HepG2 (cell line): ENCODE measurements around the gene NOL4L. TPM values are rescaled to one million over a fixed set of nuclear protein-coding genes. Genes with fewer than 3 reads are reported as not detected.
A peak's percentile ranks its signal among the peaks of the same experiment; 100 is the strongest.

Experiments
- BCL3 ChIP-seq: sonication (generic); formaldehyde crosslinking; IDR thresholded peaks from 2 replicates; pipeline ENCODE4 v1.5.1; 2020; ENCODE audit warnings: mild to moderate bottlenecking, missing genetic modification reagents, moderate library complexity
- KDM3A ChIP-seq: IDR thresholded peaks from 2 replicates; pipeline ENCODE4 v1.6.1; 2018; ENCODE audit warnings: low read depth, missing compliant biosample characterization
- RXRA ChIP-seq: sonication (generic); formaldehyde crosslinking; IDR thresholded peaks from 2 replicates; pipeline ENCODE4 v1.5.1; 2020; ENCODE audit warnings: missing genetic modification reagents
- ZNF160 ChIP-seq: sonication (generic); formaldehyde crosslinking; IDR thresholded peaks from 2 replicates; pipeline ENCODE4 v1.8.0; 2022; ENCODE audit warnings: mild to moderate bottlenecking, inconsistent platforms, missing genetic modification reagents
- ZNF446 ChIP-seq: sonication (generic); formaldehyde crosslinking; IDR thresholded peaks from 2 replicates; pipeline ENCODE4 v1.5.0; 2020; ENCODE audit warnings: mild to moderate bottlenecking, missing genetic modification reagents
- ZNF546 ChIP-seq: sonication (generic); formaldehyde crosslinking; conservative IDR thresholded peaks from 2 replicates; pipeline ENCODE4 v1.8.1; 2023; ENCODE audit warnings: mild to moderate bottlenecking, missing genetic modification reagents
- ZNF691 ChIP-seq: sonication (generic); formaldehyde crosslinking; IDR thresholded peaks from 2 replicates; pipeline ENCODE4 v1.4.0; 2020; ENCODE audit warnings: missing genetic modification reagents, low read depth, mild to moderate bottlenecking, borderline replicate concordance
- ZNF777 ChIP-seq: sonication (generic); formaldehyde crosslinking; IDR thresholded peaks from 2 replicates; pipeline ENCODE4 v1.4.0; 2020; ENCODE audit warnings: missing genetic modification reagents
- polyA plus RNA-seq, 8 experiments: library from polyadenylated mRNA; depleted of rRNA in 3 of 8; stranded (reverse) in 7 of 8; unstranded in 1 of 8; fragments of >200 nt; fragmentation: Illumina TruSeq in 4 of 8; extraction: Trizol in 4 of 8; gene quantifications; 2 replicates each; pipeline versions ENCODE4 v1.2.1 to v1.2.3, GENCODE V29; 2011 to 2016; ENCODE audit warnings: low read depth in 4 of 8, missing spikeins in 1 of 8, mixed read lengths in 1 of 8; ENCODE audit not compliant: insufficient read depth in 1 of 8
- total RNA-seq, 5 experiments: library from RNA; depleted of rRNA; stranded (reverse); fragments of >200 nt; fragmentation: Illumina TruSeq; extraction: Trizol; gene quantifications; 2 replicates each; pipeline ENCODE4 v1.2.3, GENCODE V29; 2016; ENCODE audit warnings: low read depth in 1 of 5
- TF ChIP-seq, protein P1 (sequence below): sonication (generic); formaldehyde crosslinking; IDR thresholded peaks from 2 replicates; pipeline ENCODE4 v1.4.0; 2020; ENCODE audit warnings: mild to moderate bottlenecking, missing genetic modification reagents
- TF ChIP-seq, protein P2 (sequence below): sonication (generic); formaldehyde crosslinking; IDR thresholded peaks from 2 replicates; pipeline ENCODE4 v1.5.1; 2020; ENCODE audit warnings: missing genetic modification reagents, mild to moderate bottlenecking, borderline replicate concordance

The NOL4L gene
- total and polyA plus RNA-seq, 2 of the 13 experiments (the other 11 are each of a cell fraction or from before 2014, with no cell fraction given), result 16.6 to 35.4 TPM

- 0 out of 2 replicates have a peak, but pooled peaks have one; percentile 42 for TF ChIP-seq BCL3 (CRISPR knock-in tag)
- TF ChIP-seq RXRA (CRISPR knock-in tag), result peak; percentile 41; the same call in 1 of the 2 replicates
- no peak for TF ChIP-seq ZNF777 (CRISPR knock-in tag)
- TF ChIP-seq ZNF160 (CRISPR knock-in tag), result no peak
- TF ChIP-seq ZNF546 (CRISPR knock-in tag), result no peak
- TF ChIP-seq, protein P1, sequence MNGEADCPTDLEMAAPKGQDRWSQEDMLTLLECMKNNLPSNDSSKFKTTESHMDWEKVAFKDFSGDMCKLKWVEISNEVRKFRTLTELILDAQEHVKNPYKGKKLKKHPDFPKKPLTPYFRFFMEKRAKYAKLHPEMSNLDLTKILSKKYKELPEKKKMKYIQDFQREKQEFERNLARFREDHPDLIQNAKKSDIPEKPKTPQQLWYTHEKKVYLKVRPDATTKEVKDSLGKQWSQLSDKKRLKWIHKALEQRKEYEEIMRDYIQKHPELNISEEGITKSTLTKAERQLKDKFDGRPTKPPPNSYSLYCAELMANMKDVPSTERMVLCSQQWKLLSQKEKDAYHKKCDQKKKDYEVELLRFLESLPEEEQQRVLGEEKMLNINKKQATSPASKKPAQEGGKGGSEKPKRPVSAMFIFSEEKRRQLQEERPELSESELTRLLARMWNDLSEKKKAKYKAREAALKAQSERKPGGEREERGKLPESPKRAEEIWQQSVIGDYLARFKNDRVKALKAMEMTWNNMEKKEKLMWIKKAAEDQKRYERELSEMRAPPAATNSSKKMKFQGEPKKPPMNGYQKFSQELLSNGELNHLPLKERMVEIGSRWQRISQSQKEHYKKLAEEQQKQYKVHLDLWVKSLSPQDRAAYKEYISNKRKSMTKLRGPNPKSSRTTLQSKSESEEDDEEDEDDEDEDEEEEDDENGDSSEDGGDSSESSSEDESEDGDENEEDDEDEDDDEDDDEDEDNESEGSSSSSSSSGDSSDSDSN, result 0 out of 2 replicates have a peak, but pooled peaks have one; percentile 43
- 0 out of 2 replicates have a peak, but pooled peaks have one; percentile 30 for TF ChIP-seq ZNF446 (CRISPR knock-in tag)
- TF ChIP-seq, protein P2, sequence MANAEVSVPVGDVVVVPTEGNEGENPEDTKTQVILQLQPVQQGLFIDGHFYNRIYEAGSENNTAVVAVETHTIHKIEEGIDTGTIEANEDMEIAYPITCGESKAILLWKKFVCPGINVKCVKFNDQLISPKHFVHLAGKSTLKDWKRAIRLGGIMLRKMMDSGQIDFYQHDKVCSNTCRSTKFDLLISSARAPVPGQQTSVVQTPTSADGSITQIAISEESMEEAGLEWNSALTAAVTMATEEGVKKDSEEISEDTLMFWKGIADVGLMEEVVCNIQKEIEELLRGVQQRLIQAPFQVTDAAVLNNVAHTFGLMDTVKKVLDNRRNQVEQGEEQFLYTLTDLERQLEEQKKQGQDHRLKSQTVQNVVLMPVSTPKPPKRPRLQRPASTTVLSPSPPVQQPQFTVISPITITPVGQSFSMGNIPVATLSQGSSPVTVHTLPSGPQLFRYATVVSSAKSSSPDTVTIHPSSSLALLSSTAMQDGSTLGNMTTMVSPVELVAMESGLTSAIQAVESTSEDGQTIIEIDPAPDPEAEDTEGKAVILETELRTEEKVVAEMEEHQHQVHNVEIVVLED, result 0 out of 2 replicates have a peak, but pooled peaks have one; percentile 10
- 0 out of 2 replicates have a peak, but pooled peaks have one; percentile 7 for TF ChIP-seq KDM3A (CRISPR knock-in tag)
- TF ChIP-seq ZNF691 (CRISPR knock-in tag), result no peak
These were observed 38.0 kb downstream of the NOL4L start (continued) for GRCh38 chr20:32546918-32547752.
